Neuronal stem cell (in vitro differentiated cells): ENCODE results near the gene MRPL54.
"Not testable (repeated sequence)": the region's sequence is repeated elsewhere in the genome, so short reads cannot be mapped to it uniquely, and the experiment has no call there.

Experiments
- DNase-seq: peaks from one replicate; pipeline ENCODE4 v3.0.0-alpha.2; 2013; ENCODE audit warnings: low spot score
- H2AFZ ChIP-seq: one replicate; pipeline ENCODE4 v1.6.1; 2013; ENCODE audit warnings: mild to moderate bottlenecking, low read length, inconsistent platforms
- H2AK5ac ChIP-seq: 2 replicates; pipeline ENCODE4 v1.6.1; 2013; ENCODE audit warnings: low read depth, mild to moderate bottlenecking, inconsistent platforms, low read length, moderate library complexity, mixed read lengths
- H2BK120ac ChIP-seq: 2 replicates; pipeline ENCODE4 v1.6.1; 2013; ENCODE audit warnings: low read depth, mild to moderate bottlenecking, inconsistent platforms, low read length, moderate library complexity, mixed read lengths
- H2BK12ac ChIP-seq: one replicate; pipeline ENCODE4 v1.6.1; 2013; ENCODE audit warnings: low read length, inconsistent platforms
- H2BK15ac ChIP-seq: 2 replicates; pipeline ENCODE4 v1.6.1; 2013; ENCODE audit warnings: mild to moderate bottlenecking, low read length, inconsistent platforms, mixed read lengths
- H2BK5ac ChIP-seq: one replicate; pipeline ENCODE4 v1.6.1; 2013; ENCODE audit warnings: inconsistent platforms, mild to moderate bottlenecking, low read length, moderate library complexity
- H3K14ac ChIP-seq: one replicate; pipeline ENCODE4 v1.6.1; 2013; ENCODE audit warnings: low read length, inconsistent platforms
- H3K18ac ChIP-seq: 2 replicates; pipeline ENCODE4 v1.6.1; 2013; ENCODE audit warnings: low read length, inconsistent platforms
- H3K23ac ChIP-seq: 2 replicates; pipeline ENCODE4 v1.6.1; 2013; ENCODE audit warnings: low read depth, mild to moderate bottlenecking, mixed read lengths, low read length, inconsistent platforms; ENCODE audit not compliant: poor library complexity
- H3K27ac ChIP-seq: replicated peaks from 3 replicates; pipeline ENCODE4 v1.5.1; 2013; ENCODE audit warnings: low read length, inconsistent platforms
- H3K27me3 ChIP-seq, 3 experiments: 2 replicates each; pipeline ENCODE4 v1.6.1; 2013; ENCODE audit warnings: low read length in 3 of 3, mild to moderate bottlenecking in 2 of 3, inconsistent platforms in 1 of 3, low read depth in 1 of 3, mixed read lengths in 1 of 3, moderate library complexity in 1 of 3; ENCODE audit not compliant: control insufficient read depth in 3 of 3, insufficient read depth in 3 of 3
- H3K36me3 ChIP-seq, 2 donors: replicated peaks in 1 of 2; 2 replicates each; pipeline ENCODE4 v1.6.1; 2013; ENCODE audit warnings: low read length in 2 of 2; ENCODE audit not compliant: control insufficient read depth in 2 of 2, insufficient read depth in 2 of 2
- H3K4ac ChIP-seq: 2 replicates; pipeline ENCODE4 v1.6.1; 2013; ENCODE audit warnings: inconsistent platforms, mild to moderate bottlenecking, low read length, moderate library complexity
- H3K4me1 ChIP-seq, 2 donors: 1 replicate in 1 of 2; 2 replicates in 1 of 2; pipeline ENCODE4 v1.6.1; 2013; ENCODE audit warnings: low read length in 2 of 2, low read depth in 1 of 2; ENCODE audit not compliant: control insufficient read depth in 2 of 2, insufficient read depth in 1 of 2
- H3K4me2 ChIP-seq: one replicate; pipeline ENCODE4 v1.6.1; 2013; ENCODE audit warnings: mild to moderate bottlenecking, low read length, inconsistent platforms; ENCODE audit not compliant: insufficient read depth, poor library complexity, severe bottlenecking
- H3K4me3 ChIP-seq, 2 donors: 2 replicates each; pipeline ENCODE4 v1.5.1; 2013; ENCODE audit warnings: low read length in 2 of 2, mild to moderate bottlenecking in 2 of 2, inconsistent platforms in 1 of 2, moderate library complexity in 1 of 2
- H3K79me1 ChIP-seq: one replicate; pipeline ENCODE4 v1.6.1; 2013; ENCODE audit warnings: low read depth, mild to moderate bottlenecking, inconsistent platforms, low read length, moderate library complexity
- H3K9ac ChIP-seq: one replicate; pipeline ENCODE4 v1.6.1; 2013; ENCODE audit warnings: mild to moderate bottlenecking, low read depth, low read length, inconsistent platforms; ENCODE audit not compliant: poor library complexity
- H3K9me3 ChIP-seq, 2 donors: replicated peaks in 1 of 2; 2 replicates each; pipeline versions ENCODE3 to v1.6.1; 2013; ENCODE audit warnings: low read length in 2 of 2, mild to moderate bottlenecking in 2 of 2, inconsistent platforms in 1 of 2, low read depth in 1 of 2, mixed read lengths in 1 of 2, moderate library complexity in 1 of 2; ENCODE audit not compliant: control insufficient read depth in 2 of 2, insufficient read depth in 1 of 2
- H4K8ac ChIP-seq: one replicate; pipeline ENCODE4 v1.6.1; 2013; ENCODE audit warnings: low read depth, mild to moderate bottlenecking, inconsistent platforms, low read length, moderate library complexity
- H4K91ac ChIP-seq: one replicate; pipeline ENCODE4 v1.6.1; 2013; ENCODE audit warnings: low read length, low read depth, mild to moderate bottlenecking, inconsistent platforms; ENCODE audit not compliant: poor library complexity
- WGBS, 2 donors: extraction: QIAGEN DNeasy Blood & Tissue Kit; methylation state at CpG; one replicate each; pipeline ENCODE4 v1.1.7; 2013; ENCODE audit warnings: missing lambda C conversion rate in 2 of 2, mixed read lengths in 1 of 2; ENCODE audit not compliant: insufficient read length in 2 of 2, insufficient replicate concordance in 1 of 2; ENCODE audit errors: extremely low coverage in 2 of 2; 5-methylcytosine and 5-hydroxymethylcytosine counted together

Gene MRPL54

GRCh38 chr19:3810708-3811355 is 48.4 kb downstream of the MRPL54 start:
- peak overlapping the region; percentile 17 for H4K8ac ChIP-seq
- no peak for DNase-seq

DNA sequence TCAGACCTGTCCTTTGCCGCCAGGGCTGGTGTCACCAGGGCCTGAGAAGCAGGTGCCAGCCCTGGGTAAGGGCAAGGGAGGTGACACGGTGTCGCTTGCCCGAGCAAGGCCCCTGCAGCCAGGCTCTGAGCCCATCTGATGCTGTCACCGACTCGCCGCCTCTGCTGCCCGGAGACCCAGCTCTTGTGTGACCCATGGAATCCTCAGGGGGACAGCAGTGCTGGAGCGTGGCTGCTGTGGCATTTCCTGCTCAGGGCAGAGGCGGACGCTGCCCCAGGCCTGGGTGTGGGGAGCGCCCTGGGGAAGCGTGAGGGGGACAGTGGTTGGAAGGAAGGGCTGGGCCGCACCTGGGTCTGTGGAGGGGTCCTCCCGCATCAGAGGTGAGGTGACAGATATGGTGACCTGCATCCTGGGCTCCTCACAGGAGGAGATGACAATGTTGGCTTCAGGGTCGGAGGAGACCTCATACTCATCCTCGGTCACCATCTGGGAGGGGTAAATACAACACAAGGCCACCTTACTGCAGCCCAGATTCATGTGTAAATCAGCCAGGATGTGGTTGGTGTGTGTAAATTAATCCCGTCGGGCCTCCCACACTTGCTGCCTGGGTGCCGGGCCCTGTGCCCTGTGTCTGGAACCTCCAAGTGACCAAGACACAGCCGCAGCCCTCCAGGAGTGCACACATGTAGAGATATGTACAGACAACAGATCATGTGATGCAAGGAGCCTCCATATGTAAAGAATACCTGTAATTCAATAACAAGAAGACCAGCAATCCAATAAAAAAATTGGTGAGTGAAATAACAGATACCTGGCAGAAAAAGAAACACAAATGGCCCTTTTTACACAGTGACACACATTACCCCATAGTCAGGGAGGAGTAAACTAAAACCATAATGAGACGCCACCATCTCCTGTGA is 51.3 kb downstream of the MRPL54 start:
- Histone ChIP-seq H3K36me3 (no peaks in the 10 kb centered on the region), H3K9me3 (no peaks in the 10 kb centered on the region), H3K14ac (no peak overlapping the region), H3K4me3 (no peak overlapping the region), H2AFZ (no peak overlapping the region), H3K18ac (peak overlapping the region; percentile 59), H2AK5ac (peak overlapping the region; percentile 1), H3K27ac (no peak overlapping the region), H4K8ac (no peak overlapping the region), H2BK5ac (no peak overlapping the region), H3K4ac (no peak overlapping the region), H3K4me1 (peaks cover 2 to 3% of the 10 kb centered on the region in 2 donors), H3K23ac (peak overlapping the region; percentile 48), H2BK12ac (no peak overlapping the region), H3K79me1 (no peaks in the 10 kb centered on the region), H3K27me3 (no peaks in the 10 kb centered on the region), H3K4me2 (no peak overlapping the region), H2BK15ac (no peak overlapping the region), H2BK120ac (no peak overlapping the region), H4K91ac (no peak overlapping the region), H3K9ac (peak overlapping the region; percentile 38)
- no peak for DNase-seq
- WGBS, 2 donors: no CpG with 5 or more reads among the region's 22 CpGs

More at GRCh38 chr19:3810708-3811355, 48.4 kb downstream of the MRPL54 start:
- H3K9ac ChIP-seq: no peak overlapping the region
- H2BK12ac ChIP-seq: no peak overlapping the region
- H2AFZ ChIP-seq: no peak overlapping the region
- H2AK5ac ChIP-seq: peak overlapping the region; percentile 92
- no peak overlapping the region for H3K4me2 ChIP-seq
- no peak overlapping the region for H3K27ac ChIP-seq
- WGBS, 2 donors: no CpG with 5 or more reads among the region's 38 CpGs
- no peak overlapping the region for H2BK15ac ChIP-seq
- peaks cover 0 to 2% (median 0%) of the 10 kb centered on the region in 3 experiments for H3K27me3 ChIP-seq
- H3K4ac ChIP-seq: no peak overlapping the region
- H3K4me1 ChIP-seq: peaks cover 2% of the 10 kb centered on the region in 2 donors
- no peaks in the 10 kb centered on the region for H3K79me1 ChIP-seq
- H2BK120ac ChIP-seq: no peak overlapping the region
- H3K14ac ChIP-seq: peak overlapping the region; percentile 38
- H3K9me3 ChIP-seq: peaks cover 0 to 5% of the 10 kb centered on the region in 2 donors
- H3K4me3 ChIP-seq: no peak overlapping the region
- H4K91ac ChIP-seq: no peak overlapping the region
- peak overlapping the region; percentile 5 for H3K18ac ChIP-seq
- peaks cover 0 to 3% of the 10 kb centered on the region in 2 donors for H3K36me3 ChIP-seq
- H3K23ac ChIP-seq: peak overlapping the region; percentile 52
- no peak overlapping the region for H2BK5ac ChIP-seq

GRCh38 chr19:3814648-3815047 is 52.2 kb downstream of the MRPL54 start:
- H2BK15ac ChIP-seq: no peak overlapping the region
- no peak overlapping the region for H2AK5ac ChIP-seq
- no peaks in the 10 kb centered on the region for H3K9me3 ChIP-seq
- no peak overlapping the region for H2BK12ac ChIP-seq
- H3K79me1 ChIP-seq: no peaks in the 10 kb centered on the region
- no peak overlapping the region for H2BK5ac ChIP-seq
- no peak overlapping the region for H2BK120ac ChIP-seq
- WGBS, 2 donors: no CpG with 5 or more reads among the region's 4 CpGs
- H3K27me3 ChIP-seq: no peaks in the 10 kb centered on the region
- peaks cover 2 to 3% of the 10 kb centered on the region in 2 donors for H3K4me1 ChIP-seq
- H4K8ac ChIP-seq: no peak overlapping the region
- no peak overlapping the region for H3K4me2 ChIP-seq
- no peak overlapping the region for H4K91ac ChIP-seq
- no peaks in the 10 kb centered on the region for H3K36me3 ChIP-seq
- H3K14ac ChIP-seq: no peak overlapping the region
- no peak overlapping the region for H3K4me3 ChIP-seq
- no peak overlapping the region for H3K18ac ChIP-seq
- no peak overlapping the region for H2AFZ ChIP-seq
- H3K4ac ChIP-seq: no peak overlapping the region
- no peak overlapping the region for H3K23ac ChIP-seq
- no peak overlapping the region for H3K9ac ChIP-seq
- H3K27ac ChIP-seq: no peak overlapping the region
- no peak for DNase-seq

DNA sequence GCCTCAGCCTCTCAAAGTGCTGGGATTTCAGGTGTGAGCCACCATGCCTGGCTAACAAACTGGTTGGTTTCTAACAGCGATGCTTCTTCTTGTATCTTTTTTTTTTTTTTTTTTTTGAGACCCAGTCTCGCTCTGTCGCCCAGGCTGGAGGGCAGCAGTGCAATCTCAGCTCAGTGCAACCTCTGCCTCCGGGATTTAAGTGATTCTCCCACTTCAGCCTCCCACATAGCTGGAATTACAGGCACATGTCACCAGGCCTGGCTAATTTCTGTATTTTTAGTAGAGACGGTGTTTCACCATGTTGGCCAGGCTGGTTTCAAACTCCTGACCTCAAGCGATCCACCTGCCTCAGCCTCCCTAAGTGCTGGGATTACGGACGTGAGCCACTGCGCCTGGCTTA is 53.7 kb downstream of the MRPL54 start:
- not testable (repeated sequence) for H3K4ac ChIP-seq, H4K91ac ChIP-seq, H2AK5ac ChIP-seq, H3K36me3 ChIP-seq, H3K4me2 ChIP-seq, DNase-seq, H3K79me1 ChIP-seq, H3K23ac ChIP-seq, H2AFZ ChIP-seq, H3K18ac ChIP-seq, H2BK5ac ChIP-seq, H3K14ac ChIP-seq, H3K9ac ChIP-seq, H3K27me3 ChIP-seq, H3K4me1 ChIP-seq, H2BK15ac ChIP-seq, H2BK12ac ChIP-seq, H3K27ac ChIP-seq, H3K4me3 ChIP-seq, H2BK120ac ChIP-seq, H3K9me3 ChIP-seq, H4K8ac ChIP-seq
- no CpG with 5 or more reads among the region's 9 CpGs for WGBS, 2 donors
